T-helper 2 cell (primary cell): ENCODE data around the gene KEL.

Experiments
- DNase-seq, 5 experiments: peaks; one replicate each; pipeline versions ENCODE4 v3.0.0 to v3.0.0-alpha.2; 2012 to 2022

Gene KEL

GRCh38 chr7:142960955-142961512 lies 1.1 kb downstream of the KEL start:
- no peak for DNase-seq

GRCh38 chr7:142959202-142959601 lies 3.0 kb downstream of the KEL start:
- DNase-seq, result no peak

GRCh38 chr7:142957723-142958122 lies 4.4 kb downstream of the KEL start:
- no peak for DNase-seq

GRCh38 chr7:142956951-142957623 lies 5.1 kb downstream of the KEL start:
- DNase-seq, result no peak

- peak in 1 of 5 experiments; percentile 33 for DNase-seq
Measured at GRCh38 chr7:142954680-142955268, 7.4 kb downstream of the KEL start.

GRCh38 chr7:142950235-142950634 lies 11.9 kb downstream of the KEL start:
- DNase-seq, result no peak

- DNase-seq, result no peak
Measured at GRCh38 chr7:142948603-142949002, 13.6 kb downstream of the KEL start.

- DNase-seq, result no peak
Measured at GRCh38 chr7:142945001-142945400, 17.2 kb downstream of the KEL start.

GRCh38 chr7:142943706-142944268 lies 18.4 kb downstream of the KEL start:
- no peak for DNase-seq

- no peak for DNase-seq
Measured at GRCh38 chr7:142942746-142943145, 19.4 kb downstream of the KEL start.

- no peak for DNase-seq
Measured at GRCh38 chr7:142941541-142941940, 20.6 kb downstream of the KEL start.

- DNase-seq, result no peak
Measured at GRCh38 chr7:142940966-142941535, 21.1 kb downstream of the KEL start.

GRCh38 chr7:142939226-142939910 lies 22.8 kb downstream of the KEL start, which contains the start of gene LLCFC1:
Gene LLCFC1, plus strand, starts transcription at chr7:142939484. Its CDS starts 138 bp downstream, at chr7:142939622.
- peak in 1 of 5 experiments; percentile 20 for DNase-seq

GRCh38 chr7:142938611-142939010 lies 23.6 kb downstream of the KEL start:
- no peak for DNase-seq

- DNase-seq, result no peak
Measured at GRCh38 chr7:142935941-142936565, 26.1 kb downstream of the KEL start.

- DNase-seq, result no peak
Measured at GRCh38 chr7:142934056-142934455, 28.1 kb downstream of the KEL start.

GRCh38 chr7:142933624-142934023 lies 28.5 kb downstream of the KEL start, which contains the start of gene TRPV5:
Gene TRPV5, minus strand, starts transcription at chr7:142933746. Its CDS starts 287 bp downstream, at chr7:142933459.
- no peak for DNase-seq

- no peak for DNase-seq
Measured at GRCh38 chr7:142933092-142933475, 29.1 kb downstream of the KEL start.

GRCh38 chr7:142932386-142933091 lies 29.6 kb downstream of the KEL start:
- DNase-seq, result no peak

- no peak for DNase-seq
Measured at GRCh38 chr7:142930126-142930730, 31.9 kb downstream of the KEL start.

GRCh38 chr7:142927949-142928348 lies 34.2 kb downstream of the KEL start:
- no peak for DNase-seq
